ENCODE measurements around the gene SEMA6B. TPM values are rescaled to one million over a fixed set of nuclear protein-coding genes. Genes with fewer than 3 reads are reported as not detected.

Gene SEMA6B
- total RNA-seq, 1 experiment from 2014 or later: 35.7 TPM

DNA sequence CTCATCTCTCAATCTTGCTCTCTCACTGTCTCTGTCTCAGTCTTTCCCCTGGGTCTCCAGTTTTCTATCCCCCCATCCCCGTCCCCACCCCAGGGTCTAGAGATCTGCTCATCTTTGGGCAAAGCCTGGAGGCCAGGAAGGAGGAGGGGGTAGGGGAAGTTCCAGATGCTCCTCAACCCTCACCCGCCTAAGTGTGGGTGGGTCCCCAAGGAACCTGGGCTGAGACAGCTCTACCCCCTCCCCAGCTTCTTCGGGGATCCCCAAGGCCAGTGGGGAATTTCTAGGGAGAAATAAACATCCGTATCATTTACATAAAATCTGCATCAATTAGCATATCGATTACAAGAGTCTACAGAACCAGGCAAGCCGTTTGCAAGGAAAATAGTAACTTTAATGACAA lies 31.8 kb upstream of the SEMA6B start:
- no peak for DNase-seq (ENCODE audit: low read depth)
- in situ Hi-C loops (cut with HindIII; ENCODE audit: low pct_unique_long_range_greater_than_20kb, low sequenced_read_pairs): no loop called here

DNA sequence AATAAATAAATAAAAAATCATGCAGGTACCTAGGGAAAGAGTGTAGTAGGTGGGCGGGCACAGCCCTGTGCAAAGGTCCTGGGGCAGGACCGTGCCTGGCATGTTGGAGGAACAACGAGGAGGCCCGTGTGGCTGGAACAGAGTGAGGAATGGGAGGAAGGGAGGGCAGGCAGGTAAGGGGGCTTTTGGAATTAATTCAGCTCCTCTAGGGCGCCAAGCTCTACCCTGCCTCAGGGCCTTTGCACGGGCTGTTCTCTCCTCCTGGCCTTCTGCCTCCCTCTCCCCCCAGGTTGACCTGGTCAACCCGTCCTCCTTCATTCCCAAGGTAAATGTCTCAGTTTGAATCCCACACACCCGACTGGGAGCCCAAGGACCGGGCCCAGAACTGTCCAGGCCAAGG lies 31.1 kb upstream of the SEMA6B start:
- DNase-seq (ENCODE audit: low read depth): no peak
- in situ Hi-C loops (cut with HindIII; ENCODE audit: low pct_unique_long_range_greater_than_20kb, low sequenced_read_pairs): no loop called here

- in situ Hi-C loops (cut with HindIII; ENCODE audit: low pct_unique_long_range_greater_than_20kb, low sequenced_read_pairs): no loop called here
- peak; percentile 45 for DNase-seq (ENCODE audit: low read depth)
These were observed 30.3 kb upstream of the SEMA6B start for GRCh38 chr19:4589579-4590410.

DNA sequence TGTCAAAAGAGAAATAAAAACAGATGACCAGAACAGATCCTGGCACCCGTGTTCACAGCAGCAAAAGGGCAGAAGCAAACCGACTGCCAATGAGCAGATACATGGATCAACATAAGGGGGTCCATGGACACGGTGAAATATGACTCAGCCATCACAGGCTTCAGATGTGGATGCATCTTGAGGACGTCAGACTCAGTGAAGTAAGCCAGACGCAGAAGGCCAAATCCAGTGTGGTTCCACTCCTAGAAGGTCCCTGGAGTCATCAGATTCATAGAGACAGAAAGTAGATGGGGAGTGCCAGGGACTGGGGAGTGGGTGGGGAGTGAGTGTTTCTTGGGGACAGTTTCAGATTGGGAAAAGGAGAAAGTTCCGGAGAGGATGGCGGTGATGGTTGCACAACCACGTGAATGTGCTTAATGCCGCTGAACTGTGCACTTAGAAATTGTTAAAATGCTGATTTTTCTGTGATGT lies 28.8 kb upstream of the SEMA6B start:
- in situ Hi-C loops (cut with HindIII; ENCODE audit: low pct_unique_long_range_greater_than_20kb, low sequenced_read_pairs): no loop called here
- no peak for DNase-seq (ENCODE audit: low read depth)

DNA sequence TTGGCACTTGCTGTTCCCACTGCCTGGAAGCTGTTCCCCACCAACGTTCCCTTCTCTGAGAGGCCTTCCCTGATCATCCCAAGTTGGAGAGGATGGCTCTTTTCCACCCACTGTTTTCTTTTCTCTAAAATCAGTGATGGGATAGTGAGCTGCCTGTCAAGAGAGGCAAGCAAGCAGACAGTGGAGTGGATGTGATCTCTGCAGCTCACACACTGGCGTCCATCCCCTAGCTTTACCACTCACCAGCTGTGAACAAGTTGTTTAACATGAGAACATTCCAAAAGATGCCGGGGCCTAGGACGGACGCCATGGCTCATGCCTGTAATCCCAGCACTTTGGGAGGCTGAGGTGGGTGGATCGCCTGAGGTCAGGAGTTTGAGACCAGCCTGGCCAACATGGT lies 28.0 kb upstream of the SEMA6B start:
- in situ Hi-C loops (cut with HindIII; ENCODE audit: low pct_unique_long_range_greater_than_20kb, low sequenced_read_pairs): no loop called here
- DNase-seq (ENCODE audit: low read depth): no peak

DNA sequence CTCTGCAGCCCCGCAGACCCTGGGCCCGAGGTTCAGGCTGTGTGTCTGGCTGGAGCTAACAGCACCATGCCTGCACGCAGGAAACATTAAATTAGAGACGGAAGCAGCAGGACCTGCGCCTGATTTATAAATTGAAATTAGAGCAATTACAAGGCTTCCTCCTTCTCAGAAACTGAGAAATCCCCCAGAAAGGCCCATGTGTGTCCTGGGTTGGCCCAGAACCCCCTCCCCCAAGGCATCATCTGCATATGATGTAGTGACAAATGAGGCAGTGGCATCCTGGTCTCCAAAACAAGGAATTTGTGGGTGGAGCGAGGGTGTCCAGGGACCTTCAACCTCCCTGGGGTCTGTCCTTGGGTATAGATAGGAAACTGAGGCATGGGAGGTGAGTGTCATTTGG lies 27.2 kb upstream of the SEMA6B start:
- no peak for DNase-seq (ENCODE audit: low read depth)
- in situ Hi-C loops (cut with HindIII; ENCODE audit: low pct_unique_long_range_greater_than_20kb, low sequenced_read_pairs): no loop called here

- in situ Hi-C loops (cut with HindIII; ENCODE audit: low pct_unique_long_range_greater_than_20kb, low sequenced_read_pairs): no loop called here
- no peak for DNase-seq (ENCODE audit: low read depth)
These were observed 26.8 kb upstream of the SEMA6B start for GRCh38 chr19:4586245-4586644.

DNA sequence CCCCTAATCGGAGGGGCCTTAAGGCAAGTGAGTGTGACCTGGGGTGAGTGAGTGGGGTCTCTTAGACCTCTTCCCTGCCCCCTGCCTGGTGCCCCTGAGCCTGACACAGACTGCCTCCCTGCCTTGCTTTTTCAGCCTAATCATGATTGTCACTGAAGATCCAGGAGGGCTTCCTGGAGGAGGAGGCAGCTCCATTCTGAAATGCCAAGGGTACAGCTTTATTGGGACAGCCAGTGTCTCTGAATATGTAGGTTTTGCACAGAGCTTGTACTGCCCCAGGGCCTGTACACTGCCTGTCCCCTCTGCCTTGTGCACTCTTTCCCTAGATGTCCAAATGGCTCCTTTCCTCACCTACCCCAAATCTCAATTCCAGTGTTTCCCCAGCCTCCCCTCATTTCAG lies 26.1 kb upstream of the SEMA6B start:
- in situ Hi-C loops (cut with HindIII; ENCODE audit: low pct_unique_long_range_greater_than_20kb, low sequenced_read_pairs): no loop called here

GRCh38 chr19:4584670-4585460 lies 25.4 kb upstream of the SEMA6B start:
- in situ Hi-C loops (cut with HindIII; ENCODE audit: low pct_unique_long_range_greater_than_20kb, low sequenced_read_pairs): no loop called here
- DNase-seq (ENCODE audit: low read depth): no peak

More for the DNA sequence above, 26.1 kb upstream of the SEMA6B start:
- DNase-seq (ENCODE audit: low read depth): no peak

- in situ Hi-C loops (cut with HindIII; ENCODE audit: low pct_unique_long_range_greater_than_20kb, low sequenced_read_pairs): no loop called here
- peak; percentile 54 for DNase-seq (ENCODE audit: low read depth)
These were observed 24.6 kb upstream of the SEMA6B start for GRCh38 chr19:4583961-4584669.

DNA sequence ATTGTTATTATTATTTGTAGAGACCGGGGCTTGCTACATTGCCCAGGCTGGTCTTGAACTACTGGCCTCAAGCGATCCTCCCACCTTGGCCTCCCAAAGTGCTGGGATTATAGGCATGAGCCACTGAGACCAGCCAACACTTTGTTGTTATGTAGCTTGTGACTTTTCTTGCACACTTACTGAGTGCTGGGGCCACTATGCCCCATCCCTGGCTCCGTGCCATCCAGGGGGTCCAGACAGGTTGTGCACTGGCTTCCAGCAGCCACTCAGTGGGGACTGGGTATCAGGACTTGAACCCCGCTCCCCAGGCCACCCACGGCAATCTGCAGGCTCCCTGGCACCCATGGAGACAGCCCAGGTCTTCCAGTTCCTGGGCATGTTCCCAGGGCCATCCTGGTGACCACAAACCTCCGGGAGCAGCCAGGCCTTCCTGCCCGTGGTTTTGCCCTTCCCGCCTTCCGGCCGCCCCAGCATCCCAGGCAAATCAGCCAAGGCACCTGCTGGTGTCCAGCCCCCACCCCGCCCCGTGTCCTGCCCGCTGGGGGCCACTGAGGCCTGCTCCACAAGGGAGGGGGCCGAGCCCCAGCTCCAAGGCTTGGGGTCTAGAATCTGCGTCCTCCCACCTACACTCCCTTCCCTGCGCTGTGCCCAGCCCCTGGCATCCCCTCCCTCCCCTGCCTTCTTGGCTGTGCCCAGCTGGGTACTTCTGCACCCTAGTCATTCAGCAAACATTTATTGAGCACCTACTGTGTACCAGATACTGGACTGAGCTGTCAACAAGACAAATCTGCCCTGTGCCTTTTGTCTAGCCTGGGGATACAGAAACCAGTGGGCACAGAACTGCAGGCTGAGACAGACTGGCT lies 23.7 kb upstream of the SEMA6B start:
- peak; percentile 36 for DNase-seq (ENCODE audit: low read depth)
- in situ Hi-C loops (cut with HindIII; ENCODE audit: low pct_unique_long_range_greater_than_20kb, low sequenced_read_pairs): no loop called here

DNA sequence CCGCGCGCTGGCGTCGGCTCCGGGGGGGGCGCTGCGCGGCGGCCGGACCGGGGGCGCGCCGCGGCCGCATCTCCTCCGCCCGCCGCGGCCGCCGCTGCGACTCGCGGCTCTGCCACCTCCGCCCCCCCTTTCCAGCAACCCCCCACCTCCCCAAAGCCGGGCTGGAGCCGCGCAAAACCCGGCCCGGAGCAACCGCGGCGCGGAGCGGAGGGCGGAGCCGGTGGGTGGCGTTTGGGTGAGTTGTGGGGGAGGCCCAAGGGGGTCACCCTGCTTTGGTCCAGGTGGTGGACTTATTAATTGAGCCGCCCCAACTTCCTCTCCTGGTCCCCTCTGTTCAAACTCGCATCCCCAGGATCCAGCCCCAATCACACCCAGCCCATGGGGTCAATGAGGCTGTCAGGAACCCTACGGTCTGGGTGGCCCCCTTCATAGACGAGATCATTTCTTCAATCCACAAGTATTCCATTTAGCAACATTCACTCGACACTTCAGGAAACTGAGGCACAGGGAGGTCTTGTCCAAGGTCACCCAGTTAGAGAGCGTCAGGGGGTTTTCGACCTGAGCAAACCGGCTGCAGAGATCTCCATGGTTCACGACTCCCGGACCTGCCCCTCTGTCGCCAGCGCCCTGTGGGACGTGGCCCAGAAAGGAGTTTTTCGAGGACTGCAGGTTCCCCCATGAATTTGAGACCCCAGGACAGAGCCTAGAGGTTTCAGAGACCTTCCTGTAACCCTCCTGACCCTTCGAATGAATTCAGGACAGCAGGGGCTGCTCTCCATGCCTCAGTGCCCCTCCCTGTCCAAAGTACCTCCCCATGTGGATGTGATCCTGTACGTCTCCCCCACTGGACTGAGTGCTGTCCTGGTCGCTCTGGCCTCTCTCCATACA lies 22.4 kb upstream of the SEMA6B start:
- DNase-seq (ENCODE audit: low read depth): peak; percentile 45
- in situ Hi-C loops (cut with HindIII; ENCODE audit: low pct_unique_long_range_greater_than_20kb, low sequenced_read_pairs): no loop called here

DNA sequence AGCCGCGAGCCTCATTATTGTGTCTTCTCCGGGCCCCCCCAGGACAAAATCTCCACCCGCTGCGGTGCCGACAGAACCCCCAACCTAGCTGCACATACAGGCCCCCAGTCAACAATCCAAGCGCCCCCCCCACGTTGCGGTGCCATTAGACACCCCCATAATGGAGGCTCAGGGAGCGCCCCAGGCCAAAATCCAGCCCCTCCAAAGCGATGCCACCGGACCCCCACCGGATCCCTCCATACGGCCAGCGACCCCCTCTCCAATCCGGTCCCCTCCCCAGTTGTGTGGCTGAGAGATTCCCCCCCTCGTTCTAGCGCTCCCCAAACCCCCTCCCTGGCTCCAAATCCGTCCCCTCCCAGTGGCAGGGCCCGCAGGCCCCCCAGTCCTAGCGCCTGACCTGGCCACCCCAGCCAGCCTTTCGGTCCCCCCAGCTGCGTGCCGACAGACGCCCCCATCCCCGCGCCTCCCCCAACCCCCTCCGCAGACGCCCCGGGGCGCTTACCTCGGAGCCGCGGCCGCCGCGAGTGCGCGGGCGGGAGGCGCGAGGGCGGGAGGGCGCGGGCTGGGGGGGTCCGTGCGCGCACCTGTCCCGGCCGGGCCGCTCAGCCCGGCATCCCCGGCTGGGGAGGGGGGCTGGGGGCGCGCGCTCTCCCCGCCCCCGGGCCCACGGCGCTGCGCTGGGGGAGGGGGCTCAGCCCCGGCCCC lies 21.6 kb upstream of the SEMA6B start:
- DNase-seq (ENCODE audit: low read depth): no peak
- in situ Hi-C loops (cut with HindIII; ENCODE audit: low pct_unique_long_range_greater_than_20kb, low sequenced_read_pairs): no loop called here

- DNase-seq (ENCODE audit: low read depth): no peak
- in situ Hi-C loops (cut with HindIII; ENCODE audit: low pct_unique_long_range_greater_than_20kb, low sequenced_read_pairs): no loop called here
These were observed 20.8 kb upstream of the SEMA6B start for GRCh38 chr19:4580021-4580901.

DNA sequence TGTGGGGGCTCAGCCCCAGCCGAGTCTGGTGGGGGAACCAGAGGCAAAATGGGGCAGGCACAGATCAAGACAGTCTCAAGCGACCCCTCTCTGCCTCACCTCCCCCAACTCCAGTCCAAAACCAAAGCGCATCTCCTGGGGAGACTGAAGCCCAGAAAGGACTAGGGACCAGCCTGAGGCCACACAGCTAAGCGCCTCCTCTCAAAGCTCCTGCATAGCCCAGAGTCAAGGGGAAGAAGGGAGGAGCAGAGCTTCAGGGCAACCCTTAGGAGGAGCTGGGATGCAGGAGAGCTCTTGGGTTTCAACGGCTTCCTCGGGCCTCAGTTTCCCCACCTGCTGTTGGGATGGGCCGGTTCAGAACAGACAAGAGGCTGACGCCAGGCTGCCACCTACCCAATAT lies 19.9 kb upstream of the SEMA6B start:
- no peak for DNase-seq (ENCODE audit: low read depth)
- in situ Hi-C loops (cut with HindIII; ENCODE audit: low pct_unique_long_range_greater_than_20kb, low sequenced_read_pairs): no loop called here
